ENCODE measurements around the gene RENBP.

The RENBP gene

DNA sequence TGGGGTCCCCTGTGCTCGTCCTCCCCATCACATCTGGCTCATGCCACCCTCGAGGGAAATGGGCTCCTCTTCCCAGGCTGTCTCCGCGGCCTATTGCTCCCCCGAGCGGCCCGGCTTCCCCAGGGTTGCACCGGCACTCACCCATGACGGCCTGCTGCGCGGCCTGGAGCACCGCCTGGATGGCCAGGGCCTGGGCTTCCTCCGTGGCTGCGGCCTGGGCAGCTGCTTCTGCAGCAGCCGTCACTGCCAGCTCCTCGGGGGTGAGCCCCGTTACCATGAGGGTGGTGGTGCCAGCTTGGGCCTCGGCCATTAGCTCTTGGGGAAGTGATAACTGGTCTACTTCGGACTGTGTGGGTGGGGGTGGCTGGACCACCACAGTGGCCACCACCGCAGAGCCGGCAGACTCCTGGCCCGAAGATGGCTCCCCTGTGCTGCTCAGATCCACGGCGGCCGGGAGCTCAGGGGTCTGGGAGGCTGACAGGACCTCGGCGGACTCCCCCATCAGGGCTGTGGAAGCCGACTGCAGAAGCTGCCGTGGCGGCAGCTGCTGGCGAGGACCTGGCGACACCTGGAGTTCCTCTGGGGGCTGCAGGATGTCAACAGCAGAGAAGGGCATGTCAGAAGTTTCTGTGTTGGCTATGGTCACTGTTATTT lies 8.1 kb upstream of the RENBP start:
- no peak for TF ChIP-seq POLR2AphosphoS5 (IDR thresholded peaks at IDR 0.05; ENCODE audit: low read depth, low read length)
- TF ChIP-seq TAF1 (IDR thresholded peaks at IDR 0.05; ENCODE audit: borderline replicate concordance, insufficient read depth, low read length): no peak
- no peak for TF ChIP-seq REST (IDR thresholded peaks at IDR 0.05; ENCODE audit: insufficient read depth in 1 of 2, low read depth in 2 of 2, low read length in 2 of 2)
- no peak for TF ChIP-seq FOXP2 (optimal IDR thresholded peaks at IDR 0.05; ENCODE audit: borderline replicate concordance, extremely low read depth, extremely low read length, insufficient read depth)
- TF ChIP-seq SIN3A (IDR thresholded peaks at IDR 0.05; ENCODE audit: borderline replicate concordance, insufficient read depth, low read length): no peak

GRCh38 chrX:153951683-153952372 lies 7.4 kb upstream of the RENBP start:
- no peak for TF ChIP-seq SIN3A (IDR thresholded peaks at IDR 0.05; ENCODE audit: borderline replicate concordance, insufficient read depth, low read length)
- no peak for TF ChIP-seq TAF1 (IDR thresholded peaks at IDR 0.05; ENCODE audit: borderline replicate concordance, insufficient read depth, low read length)
- TF ChIP-seq FOXP2 (optimal IDR thresholded peaks at IDR 0.05; ENCODE audit: borderline replicate concordance, extremely low read depth, extremely low read length, insufficient read depth): no peak

- TF ChIP-seq REST (IDR thresholded peaks at IDR 0.05; ENCODE audit: insufficient read depth in 1 of 2, low read depth in 2 of 2, low read length in 2 of 2) (no peak), TAF1 (IDR thresholded peaks at IDR 0.05; ENCODE audit: borderline replicate concordance, insufficient read depth, low read length) (no peak), SIN3A (IDR thresholded peaks at IDR 0.05; ENCODE audit: borderline replicate concordance, insufficient read depth, low read length) (no peak), FOXP2 (optimal IDR thresholded peaks at IDR 0.05; ENCODE audit: borderline replicate concordance, extremely low read depth, extremely low read length, insufficient read depth) (no peak), POLR2AphosphoS5 (IDR thresholded peaks at IDR 0.05; ENCODE audit: low read depth, low read length) (no peak)
These were observed 5.7 kb upstream of the RENBP start for GRCh38 chrX:153950127-153950526.

DNA sequence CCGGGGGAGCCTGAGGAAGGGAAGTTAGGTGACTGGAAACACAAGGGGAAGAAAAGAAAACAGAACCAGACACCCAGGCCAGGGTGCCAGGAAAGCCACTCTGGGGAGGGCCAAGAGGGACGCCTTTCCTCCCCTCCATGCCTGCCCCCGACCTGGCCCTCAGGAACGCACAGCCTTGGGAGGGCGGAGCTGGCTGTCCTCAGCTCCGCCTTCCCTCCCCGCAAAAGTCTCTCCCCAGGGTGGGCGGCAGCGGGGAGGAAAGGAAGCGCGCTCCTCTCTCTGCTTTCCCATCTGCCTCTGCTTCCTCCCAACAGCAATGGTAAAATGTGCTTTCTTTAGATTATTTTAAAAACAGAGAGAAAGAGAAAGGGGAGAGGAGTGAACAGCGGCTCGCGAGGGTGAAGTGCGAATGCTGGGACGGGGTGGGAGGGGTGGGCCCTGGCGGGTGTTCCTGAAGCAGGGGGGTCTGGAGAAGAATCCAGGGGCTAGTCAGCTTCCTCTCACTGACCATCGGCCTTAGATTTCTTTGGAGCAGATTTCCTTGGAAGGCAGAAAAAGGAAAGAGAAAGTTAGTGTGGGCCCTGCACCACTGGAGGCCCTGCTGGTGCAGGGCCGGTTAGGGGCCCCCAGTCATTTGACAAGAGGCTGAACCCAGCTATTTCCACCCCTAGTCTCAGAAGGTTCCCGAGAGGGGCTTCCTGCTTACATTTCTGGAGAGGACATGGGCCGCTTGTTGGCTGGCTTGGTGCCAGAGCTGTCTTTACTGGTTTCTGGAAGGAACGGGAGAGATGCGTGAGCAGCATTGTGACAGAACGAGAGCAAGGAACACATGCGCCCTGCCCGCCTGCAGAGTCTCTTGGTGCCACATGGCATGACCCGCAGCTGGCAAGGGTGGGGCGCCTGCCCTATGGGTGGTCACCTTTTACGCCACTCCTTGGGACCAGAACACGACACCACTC lies 4.7 kb upstream of the RENBP start:
- TF ChIP-seq POLR2AphosphoS5 (IDR thresholded peaks at IDR 0.05; ENCODE audit: low read depth, low read length) (no peak), FOXP2 (optimal IDR thresholded peaks at IDR 0.05; ENCODE audit: borderline replicate concordance, extremely low read depth, extremely low read length, insufficient read depth) (no peak), TAF1 (IDR thresholded peaks at IDR 0.05; ENCODE audit: borderline replicate concordance, insufficient read depth, low read length) (no peak), REST (IDR thresholded peaks at IDR 0.05; ENCODE audit: insufficient read depth in 1 of 2, low read depth in 2 of 2, low read length in 2 of 2) (no peak), SIN3A (IDR thresholded peaks at IDR 0.05; ENCODE audit: borderline replicate concordance, insufficient read depth, low read length) (no peak)

- TF ChIP-seq FOXP2 (optimal IDR thresholded peaks at IDR 0.05; ENCODE audit: borderline replicate concordance, extremely low read depth, extremely low read length, insufficient read depth) (no peak), SIN3A (IDR thresholded peaks at IDR 0.05; ENCODE audit: borderline replicate concordance, insufficient read depth, low read length) (no peak), POLR2AphosphoS5 (IDR thresholded peaks at IDR 0.05; ENCODE audit: low read depth, low read length) (no peak), TAF1 (IDR thresholded peaks at IDR 0.05; ENCODE audit: borderline replicate concordance, insufficient read depth, low read length) (no peak), REST (IDR thresholded peaks at IDR 0.05; ENCODE audit: insufficient read depth in 1 of 2, low read depth in 2 of 2, low read length in 2 of 2) (no peak)
These were observed 3.6 kb upstream of the RENBP start for GRCh38 chrX:153948002-153948466.

Data from PFSK-1 (cell line).